Transverse colon (tissue), 4 donors: ENCODE measurements around the gene DKK1.

Experiments
- POLR2A ChIP-seq: fragments of 450-650 bp; IDR thresholded peaks from one replicate; pipeline ENCODE4 v1.6.1; 2016; ENCODE audit warnings: antibody characterized with exemption, mild to moderate bottlenecking, moderate library complexity
- POLR2AphosphoS5 ChIP-seq, 3 donors: sonication (generic); formaldehyde crosslinking; IDR thresholded peaks; one replicate each; pipeline ENCODE4 v1.6.1; 2016; ENCODE audit warnings: antibody characterized with exemption in 3 of 3
- TF ChIP-seq, protein P1 (sequence below), 5 experiments: fragments of 200-600 bp in 3 of 5; fragments of 450-650 bp in 2 of 5; sonication (generic) in 3 of 5; IDR thresholded peaks; 1 replicate in 2 of 5; 2 replicates in 3 of 5; pipeline ENCODE4 v1.5.1; 2016 to 2017; ENCODE audit warnings: antibody characterized with exemption in 5 of 5, inconsistent platforms in 3 of 5, mild to moderate bottlenecking in 2 of 5, moderate library complexity in 1 of 5

DNA sequence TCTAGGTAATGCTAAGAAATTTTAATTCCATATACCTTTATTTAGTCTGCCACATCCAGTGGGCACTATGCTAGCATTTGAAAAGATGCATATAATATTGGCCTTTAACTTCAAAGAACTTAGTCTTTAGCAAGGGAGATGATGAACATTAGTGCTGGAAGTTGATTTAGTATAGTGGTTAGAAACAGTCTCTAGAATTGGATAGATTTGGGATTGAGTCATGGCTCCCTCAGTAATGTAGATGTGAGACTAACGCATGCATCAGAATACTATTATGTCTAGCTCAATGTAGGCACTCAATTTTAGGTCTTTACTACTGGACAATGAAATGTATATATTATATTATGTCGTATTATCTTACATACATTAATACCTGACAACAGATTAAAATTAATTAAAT, 5.8 kb downstream of the DKK1 start:
- TF ChIP-seq POLR2AphosphoS5 (IDR thresholded peaks at IDR 0.05) = no peak
- no peak for TF ChIP-seq POLR2A
- TF ChIP-seq, protein P1, sequence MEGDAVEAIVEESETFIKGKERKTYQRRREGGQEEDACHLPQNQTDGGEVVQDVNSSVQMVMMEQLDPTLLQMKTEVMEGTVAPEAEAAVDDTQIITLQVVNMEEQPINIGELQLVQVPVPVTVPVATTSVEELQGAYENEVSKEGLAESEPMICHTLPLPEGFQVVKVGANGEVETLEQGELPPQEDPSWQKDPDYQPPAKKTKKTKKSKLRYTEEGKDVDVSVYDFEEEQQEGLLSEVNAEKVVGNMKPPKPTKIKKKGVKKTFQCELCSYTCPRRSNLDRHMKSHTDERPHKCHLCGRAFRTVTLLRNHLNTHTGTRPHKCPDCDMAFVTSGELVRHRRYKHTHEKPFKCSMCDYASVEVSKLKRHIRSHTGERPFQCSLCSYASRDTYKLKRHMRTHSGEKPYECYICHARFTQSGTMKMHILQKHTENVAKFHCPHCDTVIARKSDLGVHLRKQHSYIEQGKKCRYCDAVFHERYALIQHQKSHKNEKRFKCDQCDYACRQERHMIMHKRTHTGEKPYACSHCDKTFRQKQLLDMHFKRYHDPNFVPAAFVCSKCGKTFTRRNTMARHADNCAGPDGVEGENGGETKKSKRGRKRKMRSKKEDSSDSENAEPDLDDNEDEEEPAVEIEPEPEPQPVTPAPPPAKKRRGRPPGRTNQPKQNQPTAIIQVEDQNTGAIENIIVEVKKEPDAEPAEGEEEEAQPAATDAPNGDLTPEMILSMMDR (IDR thresholded peaks at IDR 0.05) = no peak
